ENCODE measurements around the gene RNLS.

Gene RNLS

DNA sequence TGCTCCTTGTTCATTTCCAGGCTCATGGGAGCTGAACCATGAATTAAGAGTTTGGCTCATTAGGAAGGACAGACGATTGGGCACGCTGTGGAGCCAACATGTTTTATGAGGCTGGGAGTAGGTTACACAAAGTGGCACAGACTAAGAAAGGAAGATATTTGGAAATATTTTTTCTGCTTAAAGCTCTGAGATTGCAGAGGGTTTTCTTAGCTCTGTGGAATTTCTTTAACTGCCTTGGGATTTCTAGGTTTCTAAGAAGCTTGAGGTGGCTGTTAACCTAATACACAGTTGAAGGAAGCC is 344.6 kb downstream of the RNLS start:
- no peak overlapping the region for H3K4me3 ChIP-seq (ENCODE audit: control insufficient read depth, low read depth, low read length)
- DNase-seq (ENCODE audit: low read depth) = no peak
- TF ChIP-seq, protein P1, sequence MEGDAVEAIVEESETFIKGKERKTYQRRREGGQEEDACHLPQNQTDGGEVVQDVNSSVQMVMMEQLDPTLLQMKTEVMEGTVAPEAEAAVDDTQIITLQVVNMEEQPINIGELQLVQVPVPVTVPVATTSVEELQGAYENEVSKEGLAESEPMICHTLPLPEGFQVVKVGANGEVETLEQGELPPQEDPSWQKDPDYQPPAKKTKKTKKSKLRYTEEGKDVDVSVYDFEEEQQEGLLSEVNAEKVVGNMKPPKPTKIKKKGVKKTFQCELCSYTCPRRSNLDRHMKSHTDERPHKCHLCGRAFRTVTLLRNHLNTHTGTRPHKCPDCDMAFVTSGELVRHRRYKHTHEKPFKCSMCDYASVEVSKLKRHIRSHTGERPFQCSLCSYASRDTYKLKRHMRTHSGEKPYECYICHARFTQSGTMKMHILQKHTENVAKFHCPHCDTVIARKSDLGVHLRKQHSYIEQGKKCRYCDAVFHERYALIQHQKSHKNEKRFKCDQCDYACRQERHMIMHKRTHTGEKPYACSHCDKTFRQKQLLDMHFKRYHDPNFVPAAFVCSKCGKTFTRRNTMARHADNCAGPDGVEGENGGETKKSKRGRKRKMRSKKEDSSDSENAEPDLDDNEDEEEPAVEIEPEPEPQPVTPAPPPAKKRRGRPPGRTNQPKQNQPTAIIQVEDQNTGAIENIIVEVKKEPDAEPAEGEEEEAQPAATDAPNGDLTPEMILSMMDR (IDR thresholded peaks at IDR 0.05; ENCODE audit: control insufficient read depth, insufficient read depth, low read depth, low read length, missing control alignments) = no peak

DNA sequence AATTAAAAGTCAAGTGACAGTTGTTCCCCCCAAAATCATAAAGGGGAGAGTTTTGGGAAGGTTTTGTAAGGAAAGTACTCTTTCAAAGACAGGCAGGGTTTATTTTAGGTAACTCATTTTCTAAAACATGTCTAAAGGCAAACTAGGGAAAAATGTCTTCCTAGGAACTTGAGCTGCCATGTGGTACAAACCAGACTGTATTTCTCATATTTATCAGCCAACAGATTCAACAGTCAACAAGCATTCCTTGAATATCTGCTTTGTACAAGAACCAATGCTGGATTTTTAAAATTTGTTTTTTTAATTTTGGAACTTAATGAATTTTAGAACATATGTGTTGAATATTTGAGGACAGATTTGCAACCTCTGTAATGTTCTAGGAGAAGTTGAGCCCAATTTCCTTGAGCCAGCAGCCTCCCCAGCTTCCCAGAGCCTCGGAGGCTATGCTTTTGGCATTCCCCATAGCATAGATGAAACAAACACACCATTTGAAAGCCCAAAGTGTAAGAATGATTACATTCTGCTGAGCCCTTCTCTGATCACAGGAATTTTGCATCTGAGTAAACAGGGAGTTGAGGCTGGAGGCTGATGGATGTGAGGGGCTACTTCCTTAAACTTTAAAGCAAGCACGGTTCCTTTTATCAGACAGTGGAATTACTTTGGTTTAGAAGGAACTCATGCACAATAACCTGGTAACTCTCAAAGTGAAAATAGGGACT is 345.1 kb downstream of the RNLS start:
- no peak overlapping the region for H3K4me3 ChIP-seq (ENCODE audit: control insufficient read depth, low read depth, low read length)
- TF ChIP-seq, protein P1 (IDR thresholded peaks at IDR 0.05; ENCODE audit: control insufficient read depth, insufficient read depth, low read depth, low read length, missing control alignments) = no peak
- no peak for DNase-seq (ENCODE audit: low read depth)

DNA sequence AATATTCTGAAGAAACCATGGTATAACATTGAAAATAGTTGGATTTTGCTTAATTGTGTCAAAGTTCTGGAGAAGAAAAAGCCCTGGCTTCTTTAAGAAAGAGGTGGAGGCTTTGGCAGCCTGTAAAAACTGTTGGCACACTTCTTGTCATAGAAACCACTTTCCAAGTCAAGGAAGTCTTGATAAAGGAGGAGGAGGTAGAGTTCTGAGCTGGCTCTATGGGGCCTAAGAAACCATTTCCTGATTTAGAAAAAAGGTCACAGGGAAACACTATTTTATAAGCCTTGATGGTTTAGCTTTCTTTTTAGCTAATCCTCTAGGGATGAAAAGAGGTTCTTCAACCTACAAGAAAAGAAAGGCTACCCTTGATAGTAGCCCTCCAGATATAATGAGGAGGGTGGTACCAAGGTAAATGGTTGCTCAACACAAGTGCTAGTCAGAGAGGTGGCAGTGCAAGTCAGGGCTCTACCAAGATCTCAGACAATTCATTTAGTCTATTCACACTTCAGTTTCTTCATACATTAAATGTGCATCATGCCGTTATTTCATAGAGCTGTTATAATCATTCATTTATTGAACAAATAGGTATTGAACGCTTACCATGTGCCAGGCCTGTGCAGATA is 346.9 kb downstream of the RNLS start:
- TF ChIP-seq, protein P1 (IDR thresholded peaks at IDR 0.05; ENCODE audit: control insufficient read depth, insufficient read depth, low read depth, low read length, missing control alignments) = no peak
- H3K4me3 ChIP-seq (ENCODE audit: control insufficient read depth, low read depth, low read length) = no peak overlapping the region
- no peak for DNase-seq (ENCODE audit: low read depth)

DNA sequence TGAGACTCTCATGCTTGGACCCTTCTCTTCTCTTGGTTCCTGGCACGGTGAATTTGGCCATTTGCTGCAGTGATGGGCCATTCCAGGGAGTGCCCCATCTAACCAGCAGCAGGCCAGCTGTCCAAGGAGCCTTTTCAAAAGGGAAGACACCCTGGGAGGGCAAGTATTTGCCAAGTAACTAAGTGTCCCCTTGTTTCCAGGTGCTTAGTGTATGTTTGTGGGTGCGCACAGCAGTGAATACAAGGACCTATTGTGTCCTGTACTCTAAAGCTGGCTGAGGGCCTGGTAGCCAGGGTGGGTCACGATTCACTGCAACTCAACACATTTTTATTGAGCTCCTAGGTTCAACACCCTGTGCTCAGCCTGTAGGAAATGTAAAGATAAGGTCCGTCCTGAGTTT is 348.8 kb downstream of the RNLS start:
- H3K4me3 ChIP-seq (ENCODE audit: control insufficient read depth, low read depth, low read length) = no peak overlapping the region
- TF ChIP-seq, protein P1 (IDR thresholded peaks at IDR 0.05; ENCODE audit: control insufficient read depth, insufficient read depth, low read depth, low read length, missing control alignments) = no peak
- DNase-seq (ENCODE audit: low read depth) = no peak

DNA sequence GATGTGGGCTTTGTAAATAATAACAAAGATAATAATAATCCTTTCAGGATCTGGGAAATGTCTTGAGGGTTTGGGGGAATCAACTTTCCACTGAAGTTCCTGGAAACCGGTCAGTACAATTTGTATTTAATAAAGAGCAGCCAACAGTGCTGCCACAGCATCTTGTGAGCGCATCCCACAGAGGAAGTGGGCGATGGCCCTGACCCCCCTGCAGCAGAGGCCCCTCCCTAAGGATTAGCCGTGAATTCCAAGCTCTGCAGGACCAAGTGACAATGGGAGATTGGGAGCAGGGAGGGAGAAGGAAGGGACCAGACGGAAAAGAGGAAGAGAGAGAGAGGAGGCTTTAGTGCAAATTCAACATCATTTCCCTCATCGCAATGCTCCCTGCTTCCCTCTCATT is 349.2 kb downstream of the RNLS start:
- TF ChIP-seq, protein P1 (IDR thresholded peaks at IDR 0.05; ENCODE audit: control insufficient read depth, insufficient read depth, low read depth, low read length, missing control alignments) = no peak

DNA sequence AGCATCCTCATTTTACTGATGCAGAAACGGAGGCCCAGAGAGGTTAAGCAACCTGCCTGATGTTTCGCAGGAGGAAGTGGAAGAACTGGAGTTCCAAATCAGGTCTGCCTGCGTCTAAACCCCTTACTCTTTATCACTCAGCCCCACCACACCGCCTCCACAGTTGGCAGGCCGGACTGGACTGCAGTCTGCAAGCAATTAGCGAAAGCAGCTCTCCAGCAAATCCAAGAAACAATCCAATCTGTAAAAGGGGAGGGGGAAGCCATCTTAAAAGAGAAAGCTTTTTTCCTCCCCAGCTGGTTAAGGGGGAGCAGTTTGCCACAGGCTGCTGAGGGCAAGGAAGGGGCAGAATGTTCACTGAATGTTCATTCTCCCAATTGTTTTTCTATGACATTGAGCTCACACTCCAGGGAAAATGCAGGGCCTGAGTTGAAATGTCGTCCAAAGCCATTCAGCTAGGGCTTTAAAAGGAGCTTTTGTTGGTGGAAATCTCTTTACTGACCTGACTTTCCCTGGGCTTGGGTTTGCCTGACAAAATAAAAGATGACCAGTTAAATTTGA is 350.1 kb downstream of the RNLS start:
- TF ChIP-seq, protein P1 (IDR thresholded peaks at IDR 0.05; ENCODE audit: control insufficient read depth, insufficient read depth, low read depth, low read length, missing control alignments) = no peak
- no peak for DNase-seq (ENCODE audit: low read depth)
- H3K4me3 ChIP-seq (ENCODE audit: control insufficient read depth, low read depth, low read length) = no peak overlapping the region

More for the DNA sequence above, 349.2 kb downstream of the RNLS start:
- H3K4me3 ChIP-seq (ENCODE audit: control insufficient read depth, low read depth, low read length) = no peak overlapping the region
- no peak for DNase-seq (ENCODE audit: low read depth)

Measured in AG09309 (cell line).